BJ (cell line): ENCODE data around the gene NPIPA5. TPM values are rescaled to one million over a fixed set of nuclear protein-coding genes. Genes with fewer than 3 reads are reported as not detected.
"Not testable (repeated sequence)": the region's sequence is repeated elsewhere in the genome, so short reads cannot be mapped to it uniquely, and the experiment has no call there.

Experiments used
- CTCF ChIA-PET: fragments of 350-600 bp; formaldehyde crosslinking; extraction: SDS; loops from one replicate; lab custom pipeline; 2021; ENCODE audit warnings: antibody characterized with exemption, inconsistent platforms; lab: Yijun Ruan, JAX
- POLR2A ChIA-PET: fragments of 300-600 bp; sonication (Branson Sonifier 250); formaldehyde crosslinking; extraction: SDS; loops from one replicate; lab custom pipeline; 2021; ENCODE audit warnings: antibody characterized with exemption; lab: Charles Lee
- DNase-seq: peaks from one replicate; pipeline ENCODE4 v3.0.0-alpha.2; 2011; ENCODE audit warnings: low read depth
- H3K27me3 ChIP-seq: 2 replicates; pipeline ENCODE4 v1.6.0; 2011; ENCODE audit warnings: low read length; ENCODE audit not compliant: control insufficient read depth, insufficient read depth
- H3K36me3 ChIP-seq: 2 replicates; pipeline ENCODE4 v1.5.1; 2011; ENCODE audit warnings: low read length; ENCODE audit not compliant: control insufficient read depth, insufficient read depth
- H3K4me3 ChIP-seq: 2 replicates; pipeline ENCODE4 v1.5.1; 2011; ENCODE audit warnings: low read depth, mild to moderate bottlenecking, control low read depth, low read length
- CTCF ChIP-seq: IDR thresholded peaks from 2 replicates; pipeline ENCODE4 v1.5.1; 2011; ENCODE audit warnings: low read depth, mild to moderate bottlenecking, control low read depth, inconsistent platforms, low read length, moderate library complexity; ENCODE audit not compliant: insufficient read depth
- polyA plus RNA-seq: library from polyadenylated mRNA; depleted of rRNA; stranded (reverse); fragments of >200 nt; gene quantifications from 2 replicates; pipeline ENCODE4 v1.2.3, GENCODE V29; 2011

The NPIPA5 gene
- polyA plus RNA-seq, 1 experiment, result 16.5 TPM

- ChIA-PET POLR2A (no interaction called here), CTCF (no interaction called here)
- Histone ChIP-seq H3K4me3 (no peak overlapping the region), H3K36me3 (no peaks in the 10 kb centered on the region), H3K27me3 (no peaks in the 10 kb centered on the region)
- TF ChIP-seq CTCF, result no peak
- no peak for DNase-seq
Measured at GRCh38 chr16:15403392-15403995, 25.4 kb upstream of the NPIPA5 start.

GRCh38 chr16:15401972-15402371, 23.9 kb upstream of the NPIPA5 start:
- ChIA-PET CTCF (no interaction called here), POLR2A (no interaction called here)
- no peaks in the 10 kb centered on the region for H3K36me3 ChIP-seq
- no peak for DNase-seq
- no peak overlapping the region for H3K4me3 ChIP-seq
- TF ChIP-seq CTCF, result no peak
- H3K27me3 ChIP-seq, result no peaks in the 10 kb centered on the region; the same call in 1 of the 2 replicates

GRCh38 chr16:15400314-15400713, 22.2 kb upstream of the NPIPA5 start:
- DNase-seq, H3K4me3 ChIP-seq, H3K27me3 ChIP-seq, H3K36me3 ChIP-seq, POLR2A ChIA-PET, CTCF ChIA-PET: not testable (repeated sequence)

- Histone ChIP-seq H3K36me3 (no peaks in the 10 kb centered on the region), H3K27me3 (no peaks in the 10 kb centered on the region; the same call in 1 of the 2 replicates), H3K4me3 (no peak overlapping the region)
- DNase-seq, result no peak
- TF ChIP-seq CTCF, result no peak
- CTCF ChIA-PET, result no interaction called here
- POLR2A ChIA-PET, result no interaction called here
Measured at GRCh38 chr16:15399317-15399716, 21.2 kb upstream of the NPIPA5 start.

- CTCF ChIA-PET, result no interaction called here
- Histone ChIP-seq H3K4me3 (no peak overlapping the region), H3K27me3 (no peaks in the 10 kb centered on the region; the same call in 1 of the 2 replicates), H3K36me3 (no peaks in the 10 kb centered on the region)
- DNase-seq, result no peak
- POLR2A ChIA-PET, result no interaction called here
- TF ChIP-seq CTCF, result no peak
Measured at GRCh38 chr16:15398618-15399316, 20.7 kb upstream of the NPIPA5 start.
